Non-pigmented ciliary epithelial cell (primary cell): ENCODE data around the gene SPAG6.
"Not testable (repeated sequence)": the region's sequence is repeated elsewhere in the genome, so short reads cannot be mapped to it uniquely, and the experiment has no call there.

Source experiments
- DNase-seq: peaks from one replicate; pipeline ENCODE4 v3.0.0-alpha.2; 2010; ENCODE audit warnings: low read depth

SPAG6 gene

GRCh38 chr10:22345301-22346095 lies at the start of gene SPAG6:
TSS of gene SPAG6 (plus strand) at chr10:22345496. CDS start at chr10:22345612, 116 bp downstream.
- no peak for DNase-seq

- no peak for DNase-seq
These were observed 44.1 kb upstream of the SPAG6 start for GRCh38 chr10:22301193-22301592.

- DNase-seq, result no peak
These were observed 41.8 kb upstream of the SPAG6 start for GRCh38 chr10:22303461-22303860.

- no peak for DNase-seq
These were observed 39.6 kb upstream of the SPAG6 start for GRCh38 chr10:22305721-22306120.

GRCh38 chr10:22308390-22308789 lies 36.9 kb upstream of the SPAG6 start:
- no peak for DNase-seq

GRCh38 chr10:22309180-22310000 lies 35.9 kb upstream of the SPAG6 start:
- no peak for DNase-seq

GRCh38 chr10:22310012-22310411 lies 35.3 kb upstream of the SPAG6 start:
- DNase-seq, result not testable (repeated sequence)

- DNase-seq, result no peak
These were observed 34.4 kb upstream of the SPAG6 start for GRCh38 chr10:22310928-22311327.

- DNase-seq, result no peak
These were observed 30.4 kb upstream of the SPAG6 start for GRCh38 chr10:22314852-22315251.

GRCh38 chr10:22315455-22316285 lies 29.6 kb upstream of the SPAG6 start:
- no peak for DNase-seq

- no peak for DNase-seq
These were observed 28.8 kb upstream of the SPAG6 start, which contains the start of gene COMMD3 for GRCh38 chr10:22316286-22317075. TSS of gene COMMD3 (plus strand) at chr10:22316388. CDS start at chr10:22316418, 30 bp downstream.

GRCh38 chr10:22317076-22317370 lies 28.3 kb upstream of the SPAG6 start:
- DNase-seq, result no peak

GRCh38 chr10:22317771-22318565 lies 27.3 kb upstream of the SPAG6 start:
- no peak for DNase-seq

- DNase-seq, result no peak
These were observed 26.5 kb upstream of the SPAG6 start for GRCh38 chr10:22318772-22319171.

GRCh38 chr10:22319547-22319979 lies 25.7 kb upstream of the SPAG6 start:
- no peak for DNase-seq

- DNase-seq, result no peak
These were observed 25.2 kb upstream of the SPAG6 start for GRCh38 chr10:22319980-22320558.

GRCh38 chr10:22320591-22321155 lies 24.6 kb upstream of the SPAG6 start, which contains the start of gene BMI1:
TSS of gene BMI1 (plus strand) at chr10:22321099. CDS start at chr10:22326450, 5,351 bp downstream.
- no peak for DNase-seq

GRCh38 chr10:22321156-22321923 lies 24.0 kb upstream of the SPAG6 start:
- no peak for DNase-seq
